ENCODE measurements around the gene PPM1A.

PPM1A gene

GRCh38 chr14:60326274-60326673 lies 77.3 kb downstream of the PPM1A start:
- Histone ChIP-seq H2BK120ac (ENCODE audit: low read depth, low read length) (no peak overlapping the region), H4K8ac (ENCODE audit: low read depth, low read length) (no peak overlapping the region), H3K4me1 (ENCODE audit: control insufficient read depth, low read depth, low read length) (no peaks in the 10 kb centered on the region), H3K9ac (ENCODE audit: low read length) (no peak overlapping the region), H2AK5ac (ENCODE audit: low read length) (no peak overlapping the region), H3K18ac (ENCODE audit: low read length) (no peak overlapping the region), H3K56ac (ENCODE audit: low read length) (no peak overlapping the region), H3K79me1 (ENCODE audit: low read length) (no peaks in the 10 kb centered on the region), H3K27ac (ENCODE audit: low read depth, low read length) (no peak overlapping the region), H3K36me3 (ENCODE audit: control insufficient read depth, insufficient read depth, low read length) (no peaks in the 10 kb centered on the region), H3K79me2 (ENCODE audit: control insufficient read depth, insufficient read depth, low read length) (no peaks in the 10 kb centered on the region), H3K27me3 (ENCODE audit: insufficient read depth, low read length, poor library complexity) (no peaks in the 10 kb centered on the region), H2BK15ac (replicated peaks; ENCODE audit: low read depth) (no peak overlapping the region), H4K5ac (ENCODE audit: low read length) (no peak overlapping the region), H3K23ac (ENCODE audit: low read length) (no peak overlapping the region), H2BK5ac (ENCODE audit: low read length) (no peak overlapping the region), H3K4me2 (ENCODE audit: low read length) (no peak overlapping the region), H3K4ac (ENCODE audit: low read depth, low read length) (no peak overlapping the region), H3K4me3 (ENCODE audit: low read length) (no peak overlapping the region)
- no CpG with 5 or more reads among the region's 2 CpGs for WGBS (ENCODE audit: extremely low coverage, insufficient coverage, low lambda C conversion rate)
- no peak for DNase-seq

- peak; percentile 35 for DNase-seq
- no peak overlapping the region for H2BK15ac ChIP-seq (replicated peaks; ENCODE audit: low read depth)
- H3K9ac ChIP-seq (ENCODE audit: low read length), result peak overlapping the region; percentile 48
- H3K4me3 ChIP-seq (ENCODE audit: low read length), result peak overlapping the region; percentile 2
- H4K8ac ChIP-seq (ENCODE audit: low read depth, low read length), result no peak overlapping the region
- H3K4ac ChIP-seq (ENCODE audit: low read depth, low read length), result no peak overlapping the region
- no peak overlapping the region for H2BK5ac ChIP-seq (ENCODE audit: low read length)
- H4K5ac ChIP-seq (ENCODE audit: low read length), result no peak overlapping the region
- WGBS (ENCODE audit: extremely low coverage, insufficient coverage, low lambda C conversion rate), result no CpG with 5 or more reads among the region's 58 CpGs
- H3K27me3 ChIP-seq (ENCODE audit: insufficient read depth, low read length, poor library complexity), result no peaks in the 10 kb centered on the region
- H2AK5ac ChIP-seq (ENCODE audit: low read length), result no peak overlapping the region
- H3K23ac ChIP-seq (ENCODE audit: low read length), result no peak overlapping the region
- H3K4me2 ChIP-seq (ENCODE audit: low read length), result peak overlapping the region; percentile 49
- no peaks in the 10 kb centered on the region for H3K36me3 ChIP-seq (ENCODE audit: control insufficient read depth, insufficient read depth, low read length)
- H3K27ac ChIP-seq (ENCODE audit: low read depth, low read length), result no peak overlapping the region
- H3K18ac ChIP-seq (ENCODE audit: low read length), result peak overlapping the region; percentile 31
- peak overlapping the region; percentile 6 for H3K56ac ChIP-seq (ENCODE audit: low read length)
- H3K79me2 ChIP-seq (ENCODE audit: control insufficient read depth, insufficient read depth, low read length), result no peaks in the 10 kb centered on the region
- H3K4me1 ChIP-seq (ENCODE audit: control insufficient read depth, low read depth, low read length), result no peaks in the 10 kb centered on the region
- no peak overlapping the region for H2BK120ac ChIP-seq (ENCODE audit: low read depth, low read length)
- H3K79me1 ChIP-seq (ENCODE audit: low read length), result no peaks in the 10 kb centered on the region
Observed at GRCh38 chr14:60327447-60328331, 78.7 kb downstream of the PPM1A start.

- H4K5ac ChIP-seq (ENCODE audit: low read length), result no peak overlapping the region
- no peaks in the 10 kb centered on the region for H3K79me1 ChIP-seq (ENCODE audit: low read length)
- no peak overlapping the region for H2AK5ac ChIP-seq (ENCODE audit: low read length)
- no peaks in the 10 kb centered on the region for H3K79me2 ChIP-seq (ENCODE audit: control insufficient read depth, insufficient read depth, low read length)
- H3K27ac ChIP-seq (ENCODE audit: low read depth, low read length), result no peak overlapping the region
- H3K56ac ChIP-seq (ENCODE audit: low read length), result no peak overlapping the region
- no peak overlapping the region for H3K4me3 ChIP-seq (ENCODE audit: low read length)
- no peak overlapping the region for H3K4ac ChIP-seq (ENCODE audit: low read depth, low read length)
- H3K4me2 ChIP-seq (ENCODE audit: low read length), result no peak overlapping the region
- H3K9ac ChIP-seq (ENCODE audit: low read length), result no peak overlapping the region
- H3K18ac ChIP-seq (ENCODE audit: low read length), result no peak overlapping the region
- H2BK5ac ChIP-seq (ENCODE audit: low read length), result no peak overlapping the region
- no peaks in the 10 kb centered on the region for H3K36me3 ChIP-seq (ENCODE audit: control insufficient read depth, insufficient read depth, low read length)
- H3K27me3 ChIP-seq (ENCODE audit: insufficient read depth, low read length, poor library complexity), result no peaks in the 10 kb centered on the region
- H3K23ac ChIP-seq (ENCODE audit: low read length), result no peak overlapping the region
- no peak overlapping the region for H2BK15ac ChIP-seq (replicated peaks; ENCODE audit: low read depth)
- H4K8ac ChIP-seq (ENCODE audit: low read depth, low read length), result no peak overlapping the region
- no peaks in the 10 kb centered on the region for H3K4me1 ChIP-seq (ENCODE audit: control insufficient read depth, low read depth, low read length)
- peak; percentile 66 for DNase-seq
- WGBS (ENCODE audit: extremely low coverage, insufficient coverage, low lambda C conversion rate), result no CpG with 5 or more reads among the region's 6 CpGs
- H2BK120ac ChIP-seq (ENCODE audit: low read depth, low read length), result no peak overlapping the region
Observed at GRCh38 chr14:60328583-60328982, 79.6 kb downstream of the PPM1A start.

GRCh38 chr14:60329274-60329673 lies 80.3 kb downstream of the PPM1A start:
- Histone ChIP-seq H3K36me3 (ENCODE audit: control insufficient read depth, insufficient read depth, low read length) (no peaks in the 10 kb centered on the region), H3K23ac (ENCODE audit: low read length) (no peak overlapping the region), H2BK15ac (replicated peaks; ENCODE audit: low read depth) (no peak overlapping the region), H2BK120ac (ENCODE audit: low read depth, low read length) (no peak overlapping the region), H3K9ac (ENCODE audit: low read length) (no peak overlapping the region), H3K27ac (ENCODE audit: low read depth, low read length) (no peak overlapping the region), H3K56ac (ENCODE audit: low read length) (no peak overlapping the region), H2BK5ac (ENCODE audit: low read length) (no peak overlapping the region), H3K79me1 (ENCODE audit: low read length) (no peaks in the 10 kb centered on the region), H3K4ac (ENCODE audit: low read depth, low read length) (no peak overlapping the region), H3K18ac (ENCODE audit: low read length) (no peak overlapping the region), H3K27me3 (ENCODE audit: insufficient read depth, low read length, poor library complexity) (no peaks in the 10 kb centered on the region), H4K8ac (ENCODE audit: low read depth, low read length) (no peak overlapping the region), H2AK5ac (ENCODE audit: low read length) (no peak overlapping the region), H3K4me3 (ENCODE audit: low read length) (no peak overlapping the region), H3K4me2 (ENCODE audit: low read length) (no peak overlapping the region), H4K5ac (ENCODE audit: low read length) (no peak overlapping the region), H3K4me1 (ENCODE audit: control insufficient read depth, low read depth, low read length) (no peaks in the 10 kb centered on the region), H3K79me2 (ENCODE audit: control insufficient read depth, insufficient read depth, low read length) (no peaks in the 10 kb centered on the region)
- no CpG with 5 or more reads among the region's 2 CpGs for WGBS (ENCODE audit: extremely low coverage, insufficient coverage, low lambda C conversion rate)
- no peak for DNase-seq

- Histone ChIP-seq H3K36me3 (ENCODE audit: control insufficient read depth, insufficient read depth, low read length) (no peaks in the 10 kb centered on the region), H3K27me3 (ENCODE audit: insufficient read depth, low read length, poor library complexity) (no peaks in the 10 kb centered on the region), H3K79me1 (ENCODE audit: low read length) (no peaks in the 10 kb centered on the region), H4K8ac (ENCODE audit: low read depth, low read length) (no peak overlapping the region), H2AK5ac (ENCODE audit: low read length) (no peak overlapping the region), H2BK5ac (ENCODE audit: low read length) (no peak overlapping the region), H4K5ac (ENCODE audit: low read length) (no peak overlapping the region), H3K27ac (ENCODE audit: low read depth, low read length) (no peak overlapping the region), H3K18ac (ENCODE audit: low read length) (no peak overlapping the region), H3K56ac (ENCODE audit: low read length) (peak overlapping the region; percentile 59), H3K79me2 (ENCODE audit: control insufficient read depth, insufficient read depth, low read length) (no peaks in the 10 kb centered on the region), H3K4ac (ENCODE audit: low read depth, low read length) (no peak overlapping the region), H3K9ac (ENCODE audit: low read length) (peak overlapping the region; percentile 74), H3K4me2 (ENCODE audit: low read length) (peak overlapping the region; percentile 72), H2BK15ac (replicated peaks; ENCODE audit: low read depth) (no peak overlapping the region), H3K4me1 (ENCODE audit: control insufficient read depth, low read depth, low read length) (no peaks in the 10 kb centered on the region), H3K4me3 (ENCODE audit: low read length) (peak overlapping the region; percentile 14), H3K23ac (ENCODE audit: low read length) (no peak overlapping the region), H2BK120ac (ENCODE audit: low read depth, low read length) (no peak overlapping the region)
- DNase-seq, result peak; percentile 88
- no CpG with 5 or more reads among the region's 24 CpGs for WGBS (ENCODE audit: extremely low coverage, insufficient coverage, low lambda C conversion rate)
Observed at GRCh38 chr14:60331201-60332045, 82.4 kb downstream of the PPM1A start.

Measured in mesendoderm (in vitro differentiated cells).